Stimulated activated CD8-positive, alpha-beta memory T cell treated with anti-CD3 and anti-CD28 coated beads, Interleukin-4, amount 100 ng/mL, for 1 hour (primary cell): ENCODE measurements around the gene POTEJ.
"Not testable (repeated sequence)": the region's sequence is repeated elsewhere in the genome, so short reads cannot be mapped to it uniquely, and the experiment has no call there.

Experiments used
- DNase-seq, 2 donors: peaks; one replicate each; pipeline ENCODE4 v3.0.0-alpha.2; 2020; ENCODE audit warnings: low read depth in 2 of 2, low spot score in 1 of 2

The POTEJ gene

DNA sequence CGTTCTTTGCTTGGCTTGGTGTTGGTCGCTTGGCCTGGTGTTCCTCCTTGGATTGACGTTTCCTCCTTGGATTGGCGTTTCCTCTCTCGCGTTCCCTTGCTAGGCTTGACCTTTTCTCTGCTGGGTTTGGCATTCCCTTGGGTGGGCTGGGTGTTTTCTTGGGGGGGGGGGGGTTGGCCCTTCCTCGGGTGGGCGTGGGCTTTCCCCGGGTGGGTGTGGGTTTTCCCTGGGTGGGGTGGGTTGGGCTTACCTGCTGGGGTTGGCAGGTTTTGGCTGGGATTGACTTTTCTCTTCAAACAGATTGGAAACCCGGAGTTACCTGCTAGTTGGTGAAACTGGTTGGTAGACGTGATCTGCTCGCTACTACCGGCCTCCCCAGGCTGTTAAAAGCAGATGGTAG, at the start of gene POTEJ:
Gene POTEJ (plus strand): TSS at position 301 of the 400 bp plus-strand sequence. CDS start 93 bp downstream, at position 394.
- DNase-seq: not testable (repeated sequence)

- not testable (repeated sequence) for DNase-seq
Measured at GRCh38 chr2:130566165-130566564, 45.1 kb upstream of the POTEJ start.

DNA sequence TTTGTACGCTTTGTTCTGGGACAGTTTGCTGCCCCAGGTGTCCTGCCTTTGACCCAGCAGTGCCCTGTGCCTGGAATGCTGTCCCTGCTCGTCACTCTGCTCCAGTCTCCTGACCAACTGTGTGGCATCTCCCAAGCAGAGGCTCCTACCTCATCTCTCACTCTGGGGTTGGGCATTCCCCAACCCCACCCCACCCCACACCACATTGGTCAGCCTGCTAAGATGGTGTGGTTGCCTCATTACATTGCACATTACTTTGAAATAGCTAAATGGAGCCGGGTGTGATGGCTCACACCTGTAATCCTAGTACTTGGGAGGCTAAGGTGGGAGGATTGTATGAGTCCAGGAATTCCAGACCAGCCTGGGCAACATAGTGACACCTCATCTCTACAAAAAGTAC, 39.3 kb upstream of the POTEJ start:
- not testable (repeated sequence) for DNase-seq

DNA sequence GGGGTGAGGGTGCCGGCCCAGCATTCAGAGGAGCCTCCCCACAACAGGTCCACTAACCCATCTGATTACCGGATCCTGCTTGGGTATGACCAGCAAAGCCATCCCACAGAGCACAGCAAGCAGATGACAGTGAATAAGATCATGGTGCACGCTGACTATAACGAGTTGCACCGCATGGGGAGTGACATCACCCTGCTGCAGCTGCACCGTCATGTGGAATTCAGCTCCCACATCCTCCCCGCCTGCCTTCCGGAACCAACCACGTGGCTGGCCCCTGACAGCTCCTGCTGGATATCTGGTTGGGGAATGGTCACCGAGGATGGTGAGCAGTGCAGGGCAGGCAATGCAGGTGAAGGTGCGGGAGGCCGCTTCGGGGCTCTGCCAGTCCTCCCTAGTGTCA, 37.0 kb upstream of the POTEJ start:
- DNase-seq: not testable (repeated sequence)

DNA sequence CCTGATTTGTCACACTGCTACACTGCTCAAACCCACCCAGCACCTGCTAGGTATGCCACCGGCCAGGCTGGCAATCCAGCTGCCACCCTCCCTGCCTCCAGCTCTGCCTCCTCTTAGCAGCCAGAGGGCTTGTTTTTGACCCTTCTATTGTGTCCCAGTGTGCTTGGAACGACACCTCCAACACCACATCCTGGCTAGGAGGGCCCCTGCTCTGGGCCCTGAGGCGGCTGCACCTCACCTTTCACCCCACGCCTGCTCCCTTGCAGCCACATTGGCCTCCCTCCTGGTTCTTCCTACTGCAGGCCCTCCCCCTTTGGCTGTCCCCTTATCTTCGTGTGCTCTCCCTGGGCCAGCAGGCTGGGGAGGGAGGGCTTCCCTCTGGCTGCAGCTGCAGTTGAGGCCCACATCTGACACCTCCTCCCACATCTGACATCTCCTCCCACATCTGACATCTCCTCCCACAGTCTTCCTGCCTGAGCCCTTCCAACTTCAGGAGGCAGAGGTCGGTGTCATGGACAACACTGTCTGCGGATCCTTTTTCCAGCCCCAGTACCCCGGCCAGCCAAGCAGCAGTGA, 34.9 kb upstream of the POTEJ start:
- DNase-seq: not testable (repeated sequence)

DNA sequence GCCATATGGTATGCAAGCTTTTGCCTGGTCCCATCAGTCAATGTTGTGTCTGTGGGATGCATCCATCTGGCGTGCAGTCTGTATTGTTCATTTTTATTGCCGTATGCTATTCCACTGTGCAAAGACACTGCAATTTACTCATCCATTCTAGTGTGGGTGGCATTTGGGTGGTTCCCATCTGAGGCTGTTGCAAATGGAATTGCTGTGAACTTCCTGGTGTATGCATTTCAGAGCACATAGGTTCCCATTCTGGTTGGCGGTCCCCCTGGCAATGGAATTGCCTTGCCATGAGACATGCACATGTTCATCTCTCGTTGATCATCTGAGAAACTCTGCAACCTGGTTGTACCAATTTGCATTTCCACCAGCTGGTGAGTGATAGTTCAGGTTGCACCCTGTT, 33.7 kb upstream of the POTEJ start:
- DNase-seq: not testable (repeated sequence)

- DNase-seq: not testable (repeated sequence)
Measured at GRCh38 chr2:130579121-130579520, 32.1 kb upstream of the POTEJ start.

DNA sequence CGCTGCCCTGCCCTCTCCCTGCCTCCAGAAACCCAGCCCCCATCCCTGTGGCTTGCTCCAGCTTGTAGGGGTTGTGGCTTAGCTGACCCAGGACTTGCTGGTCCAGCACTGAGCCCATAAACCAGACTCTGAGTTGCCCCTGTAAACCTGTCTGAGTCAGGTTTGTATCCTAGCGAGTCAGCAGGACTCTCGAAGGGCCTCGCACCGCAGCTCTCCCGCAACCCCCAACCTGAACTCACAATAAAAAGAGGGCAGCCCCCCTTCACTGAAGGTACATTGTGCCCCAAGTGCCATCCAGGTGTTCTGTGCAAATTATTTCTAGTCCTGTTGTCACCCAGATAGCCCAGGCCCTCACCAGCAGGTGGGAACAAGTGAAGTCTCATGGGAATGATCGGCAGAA, 29.7 kb upstream of the POTEJ start:
- DNase-seq: not testable (repeated sequence)

DNA sequence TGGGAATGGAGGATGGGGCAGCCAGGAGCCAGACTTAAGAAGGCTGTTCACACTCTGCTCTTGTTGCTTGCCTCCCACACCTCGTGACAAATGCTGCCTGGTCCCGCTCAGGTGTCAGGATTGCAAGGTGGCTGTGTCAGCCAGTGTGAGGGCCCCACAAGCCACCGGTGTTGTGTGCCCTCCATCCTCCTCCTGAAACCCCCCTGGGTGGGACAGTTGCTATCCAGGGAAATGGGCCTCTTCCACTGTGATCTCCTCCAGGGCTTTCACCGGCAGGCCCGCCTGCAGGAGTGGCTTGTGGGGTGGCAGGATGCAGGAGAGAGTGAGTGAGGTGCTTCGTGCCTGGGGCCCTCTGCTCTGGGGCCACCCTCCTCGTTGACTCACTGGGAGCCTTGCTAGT, 28.3 kb upstream of the POTEJ start:
- not testable (repeated sequence) for DNase-seq

- not testable (repeated sequence) for DNase-seq
Measured at GRCh38 chr2:130583582-130583981, 27.7 kb upstream of the POTEJ start.

GRCh38 chr2:130584726-130585125, 26.5 kb upstream of the POTEJ start:
- DNase-seq: not testable (repeated sequence)

GRCh38 chr2:130588688-130589458, 22.4 kb upstream of the POTEJ start:
- DNase-seq: not testable (repeated sequence)

GRCh38 chr2:130590170-130590841, 20.9 kb upstream of the POTEJ start:
- not testable (repeated sequence) for DNase-seq

GRCh38 chr2:130590842-130591359, 20.3 kb upstream of the POTEJ start:
- DNase-seq: not testable (repeated sequence)

GRCh38 chr2:130592791-130593414, 18.3 kb upstream of the POTEJ start:
- not testable (repeated sequence) for DNase-seq

- DNase-seq: not testable (repeated sequence)
Measured at GRCh38 chr2:130594011-130594410, 17.2 kb upstream of the POTEJ start.

DNA sequence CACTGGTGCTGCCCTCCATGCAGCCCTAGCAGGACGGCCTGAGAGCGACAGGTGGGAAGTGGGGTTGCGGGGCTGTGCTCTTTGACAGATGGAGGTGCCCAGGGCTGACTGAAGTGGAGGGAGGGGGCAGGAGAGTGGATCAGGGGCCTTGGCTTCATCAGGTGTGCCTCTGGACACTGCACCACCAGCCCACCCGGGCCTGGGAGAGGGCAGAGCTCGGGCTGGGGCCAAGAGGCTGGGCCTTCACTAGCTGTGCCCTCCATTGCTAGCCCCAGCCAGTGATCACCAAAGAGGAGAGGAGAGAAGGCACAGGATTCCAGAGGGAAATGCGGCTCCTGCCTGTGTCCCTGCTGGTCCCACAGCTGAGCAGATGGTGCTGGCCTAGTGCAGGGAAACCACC, 14.5 kb upstream of the POTEJ start:
- not testable (repeated sequence) for DNase-seq

- DNase-seq: not testable (repeated sequence)
Measured at GRCh38 chr2:130597994-130598393, 13.2 kb upstream of the POTEJ start.

DNA sequence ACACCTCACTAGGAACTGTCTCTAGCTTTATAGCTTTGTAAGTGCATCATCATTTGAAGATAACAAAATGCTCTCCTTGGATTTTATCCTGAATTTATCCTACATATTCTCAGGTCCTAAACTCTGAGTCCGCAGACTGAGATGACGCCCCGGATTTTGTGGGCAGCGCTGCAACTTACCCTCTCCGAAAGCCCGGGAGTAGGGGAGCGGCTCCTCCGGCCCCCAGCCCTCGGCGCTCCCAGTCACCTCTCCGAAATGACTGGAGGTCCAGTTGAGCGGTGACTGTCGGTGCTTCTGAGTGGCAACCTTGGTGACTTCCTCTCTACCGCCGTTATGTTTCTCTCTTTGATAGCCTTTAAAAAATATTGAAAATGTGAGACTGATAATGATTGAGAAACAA, 12.8 kb upstream of the POTEJ start:
- DNase-seq: not testable (repeated sequence)

DNA sequence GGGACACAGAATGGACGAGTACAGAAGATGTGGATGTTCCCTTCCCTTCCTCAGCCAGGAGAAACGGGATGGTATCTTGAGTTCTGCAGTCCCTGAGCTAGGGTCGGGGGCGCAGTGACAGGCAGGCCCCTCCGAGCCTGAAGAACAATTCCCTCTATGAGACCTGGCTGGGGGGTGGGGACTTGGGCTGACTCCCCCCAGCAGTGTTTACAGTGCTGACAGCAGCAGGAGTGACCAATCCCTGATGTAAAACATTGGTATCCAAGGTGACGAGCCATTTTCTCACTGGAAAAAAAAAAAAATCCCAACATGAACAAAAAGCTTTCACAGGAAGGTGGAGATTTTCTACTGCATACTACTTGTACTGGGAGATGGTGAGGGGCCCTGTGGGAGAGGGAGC, 11.8 kb upstream of the POTEJ start, which contains the start of gene CFC1:
Gene CFC1 (minus strand): TSS at position 183 of the 400 bp plus-strand sequence. CDS start 288 bp downstream, outside the sequence.
- not testable (repeated sequence) for DNase-seq

GRCh38 chr2:130599926-130600325, 11.3 kb upstream of the POTEJ start:
- not testable (repeated sequence) for DNase-seq
